DND-41 (cell line): Measurements from ENCODE around the gene PTPRN2.

Experiments used
- ATAC-seq: fragments of 200-7000 bp; cut with Tn5 transposase; 3 replicates; pipeline ENCODE4 v1.9.1; 2021; ENCODE audit warnings: low read depth; ENCODE audit not compliant: insufficient read depth
- DNase-seq: peaks from one replicate; pipeline ENCODE4 v3.0.0-alpha.2; 2020
- H2AFZ ChIP-seq: 2 replicates; pipeline ENCODE4 v1.6.0; 2012; ENCODE audit warnings: low read depth, low read length
- H3K27ac ChIP-seq: 2 replicates; pipeline ENCODE4 v1.5.1; 2012; ENCODE audit warnings: low read length, inconsistent platforms
- H3K27me3 ChIP-seq: fragments of 200-600 bp; sonication (generic); 2 replicates; pipeline ENCODE4 v1.6.0; 2012; ENCODE audit warnings: low read length, mild to moderate bottlenecking, inconsistent platforms; ENCODE audit not compliant: insufficient read depth, poor library complexity
- H3K36me3 ChIP-seq: 2 replicates; pipeline ENCODE4 v1.5.1; 2012; ENCODE audit warnings: low read length, inconsistent platforms; ENCODE audit not compliant: insufficient read depth
- H3K4me1 ChIP-seq: 2 replicates; pipeline ENCODE4 v1.5.1; 2012; ENCODE audit warnings: mild to moderate bottlenecking, low read length; ENCODE audit not compliant: insufficient read depth
- H3K4me2 ChIP-seq: 2 replicates; pipeline ENCODE4 v1.6.0; 2012; ENCODE audit warnings: mild to moderate bottlenecking, moderate library complexity, low read length, inconsistent platforms; ENCODE audit not compliant: insufficient read depth
- H3K4me3 ChIP-seq, 2 experiments: fragments of 200-600 bp in 1 of 2; shearing (Covaris generic) in 1 of 2; 2 replicates each; pipeline ENCODE4 v1.5.1; 2012 to 2016; ENCODE audit warnings: inconsistent platforms in 2 of 2, low read length in 2 of 2, mild to moderate bottlenecking in 2 of 2, low read depth in 1 of 2, moderate library complexity in 1 of 2
- H3K79me2 ChIP-seq: 2 replicates; pipeline ENCODE4 v1.6.0; 2012; ENCODE audit warnings: low read length, inconsistent platforms; ENCODE audit not compliant: insufficient read depth
- H3K9ac ChIP-seq: 2 replicates; pipeline ENCODE4 v1.6.0; 2012; ENCODE audit warnings: low read depth, mild to moderate bottlenecking, inconsistent platforms, low read length, moderate library complexity
- H3K9me3 ChIP-seq: 2 replicates; pipeline ENCODE4 v1.5.1; 2012; ENCODE audit warnings: low read length, moderate library complexity, mild to moderate bottlenecking, inconsistent platforms; ENCODE audit not compliant: insufficient read depth, severe bottlenecking
- H4K20me1 ChIP-seq: 2 replicates; pipeline ENCODE4 v1.6.0; 2012; ENCODE audit warnings: low read length; ENCODE audit not compliant: insufficient read depth
- CTCF ChIP-seq: IDR thresholded peaks from 2 replicates; pipeline ENCODE4 v1.5.1; 2012; ENCODE audit warnings: borderline replicate concordance, low read length, moderate library complexity, mild to moderate bottlenecking; ENCODE audit not compliant: poor library complexity, severe bottlenecking; ENCODE audit errors: extremely low read depth
- EZH2 ChIP-seq: IDR thresholded peaks from 3 replicates; pipeline ENCODE4 v1.6.1; 2012; ENCODE audit warnings: borderline replicate concordance, low read depth, mild to moderate bottlenecking, moderate library complexity, low read length, inconsistent platforms; ENCODE audit not compliant: severe bottlenecking

PTPRN2 gene

GRCh38 chr7:157991351-157991750, 596.3 kb downstream of the PTPRN2 start:
- no peak for TF ChIP-seq CTCF
- no peak for TF ChIP-seq EZH2
- no peaks in the 10 kb centered on the region for H3K79me2 ChIP-seq
- H3K27me3 ChIP-seq, result peaks cover 2% of the 10 kb centered on the region
- no peak overlapping the region for H3K4me2 ChIP-seq
- H3K4me3 ChIP-seq, result no peak overlapping the region
- ATAC-seq (no peak), DNase-seq (no peak)
- H3K4me1 ChIP-seq, result no peaks in the 10 kb centered on the region
- no peak overlapping the region for H2AFZ ChIP-seq
- no peaks in the 10 kb centered on the region for H3K36me3 ChIP-seq
- no peak overlapping the region for H3K27ac ChIP-seq
- no peaks in the 10 kb centered on the region for H3K9me3 ChIP-seq
- no peak overlapping the region for H3K9ac ChIP-seq
- H4K20me1 ChIP-seq, result no peaks in the 10 kb centered on the region

- Histone ChIP-seq H3K79me2 (no peaks in the 10 kb centered on the region), H2AFZ (no peak overlapping the region), H4K20me1 (no peaks in the 10 kb centered on the region), H3K4me3 (no peak overlapping the region), H3K36me3 (no peaks in the 10 kb centered on the region), H3K9me3 (no peaks in the 10 kb centered on the region), H3K4me2 (no peak overlapping the region), H3K9ac (no peak overlapping the region), H3K27me3 (peaks cover 2% of the 10 kb centered on the region), H3K27ac (no peak overlapping the region), H3K4me1 (no peaks in the 10 kb centered on the region)
- TF ChIP-seq CTCF (no peak), EZH2 (no peak)
- DNase-seq (no peak), ATAC-seq (no peak)
Observed at GRCh38 chr7:157990881-157991250, 596.8 kb downstream of the PTPRN2 start.

- Histone ChIP-seq H3K4me2 (no peak overlapping the region), H2AFZ (no peak overlapping the region), H3K4me3 (no peak overlapping the region), H3K9ac (no peak overlapping the region), H3K27ac (no peak overlapping the region), H3K36me3 (no peaks in the 10 kb centered on the region), H3K79me2 (no peaks in the 10 kb centered on the region), H3K9me3 (no peaks in the 10 kb centered on the region), H3K27me3 (peaks cover 2% of the 10 kb centered on the region), H3K4me1 (no peaks in the 10 kb centered on the region), H4K20me1 (no peaks in the 10 kb centered on the region)
- no peak for DNase-seq
- ATAC-seq, result no peak
- no peak for TF ChIP-seq EZH2
- TF ChIP-seq CTCF, result no peak
Observed at GRCh38 chr7:157990226-157990880, 597.3 kb downstream of the PTPRN2 start.

- Histone ChIP-seq H4K20me1 (no peaks in the 10 kb centered on the region), H3K4me2 (no peak overlapping the region), H3K9ac (no peak overlapping the region), H3K27me3 (peaks cover 2% of the 10 kb centered on the region), H3K4me3 (no peak overlapping the region), H3K36me3 (no peaks in the 10 kb centered on the region), H2AFZ (no peak overlapping the region), H3K27ac (no peak overlapping the region), H3K4me1 (no peaks in the 10 kb centered on the region), H3K9me3 (no peaks in the 10 kb centered on the region), H3K79me2 (no peaks in the 10 kb centered on the region)
- DNase-seq, result no peak
- no peak for ATAC-seq
- TF ChIP-seq CTCF (no peak), EZH2 (no peak)
Observed at GRCh38 chr7:157989589-157989988, 598.0 kb downstream of the PTPRN2 start.
